Neuronal stem cell (in vitro differentiated cells): ENCODE results near the gene OR52D1.

Source experiments
- DNase-seq: peaks from one replicate; pipeline ENCODE4 v3.0.0-alpha.2; 2013; ENCODE audit warnings: low spot score
- H2AFZ ChIP-seq: one replicate; pipeline ENCODE4 v1.6.1; 2013; ENCODE audit warnings: mild to moderate bottlenecking, low read length, inconsistent platforms
- H2AK5ac ChIP-seq: 2 replicates; pipeline ENCODE4 v1.6.1; 2013; ENCODE audit warnings: low read depth, mild to moderate bottlenecking, inconsistent platforms, low read length, moderate library complexity, mixed read lengths
- H2BK120ac ChIP-seq: 2 replicates; pipeline ENCODE4 v1.6.1; 2013; ENCODE audit warnings: low read depth, mild to moderate bottlenecking, inconsistent platforms, low read length, moderate library complexity, mixed read lengths
- H2BK12ac ChIP-seq: one replicate; pipeline ENCODE4 v1.6.1; 2013; ENCODE audit warnings: low read length, inconsistent platforms
- H2BK15ac ChIP-seq: 2 replicates; pipeline ENCODE4 v1.6.1; 2013; ENCODE audit warnings: mild to moderate bottlenecking, low read length, inconsistent platforms, mixed read lengths
- H2BK5ac ChIP-seq: one replicate; pipeline ENCODE4 v1.6.1; 2013; ENCODE audit warnings: inconsistent platforms, mild to moderate bottlenecking, low read length, moderate library complexity
- H3K14ac ChIP-seq: one replicate; pipeline ENCODE4 v1.6.1; 2013; ENCODE audit warnings: low read length, inconsistent platforms
- H3K18ac ChIP-seq: 2 replicates; pipeline ENCODE4 v1.6.1; 2013; ENCODE audit warnings: low read length, inconsistent platforms
- H3K23ac ChIP-seq: 2 replicates; pipeline ENCODE4 v1.6.1; 2013; ENCODE audit warnings: low read depth, mild to moderate bottlenecking, mixed read lengths, low read length, inconsistent platforms; ENCODE audit not compliant: poor library complexity
- H3K27ac ChIP-seq: replicated peaks from 3 replicates; pipeline ENCODE4 v1.5.1; 2013; ENCODE audit warnings: low read length, inconsistent platforms
- H3K27me3 ChIP-seq, 3 experiments: 2 replicates each; pipeline ENCODE4 v1.6.1; 2013; ENCODE audit warnings: low read length in 3 of 3, mild to moderate bottlenecking in 2 of 3, inconsistent platforms in 1 of 3, low read depth in 1 of 3, mixed read lengths in 1 of 3, moderate library complexity in 1 of 3; ENCODE audit not compliant: control insufficient read depth in 3 of 3, insufficient read depth in 3 of 3
- H3K36me3 ChIP-seq, 2 donors: replicated peaks in 1 of 2; 2 replicates each; pipeline ENCODE4 v1.6.1; 2013; ENCODE audit warnings: low read length in 2 of 2; ENCODE audit not compliant: control insufficient read depth in 2 of 2, insufficient read depth in 2 of 2
- H3K4ac ChIP-seq: 2 replicates; pipeline ENCODE4 v1.6.1; 2013; ENCODE audit warnings: inconsistent platforms, mild to moderate bottlenecking, low read length, moderate library complexity
- H3K4me1 ChIP-seq, 2 donors: 1 replicate in 1 of 2; 2 replicates in 1 of 2; pipeline ENCODE4 v1.6.1; 2013; ENCODE audit warnings: low read length in 2 of 2, low read depth in 1 of 2; ENCODE audit not compliant: control insufficient read depth in 2 of 2, insufficient read depth in 1 of 2
- H3K4me2 ChIP-seq: one replicate; pipeline ENCODE4 v1.6.1; 2013; ENCODE audit warnings: mild to moderate bottlenecking, low read length, inconsistent platforms; ENCODE audit not compliant: insufficient read depth, poor library complexity, severe bottlenecking
- H3K4me3 ChIP-seq, 2 donors: 2 replicates each; pipeline ENCODE4 v1.5.1; 2013; ENCODE audit warnings: low read length in 2 of 2, mild to moderate bottlenecking in 2 of 2, inconsistent platforms in 1 of 2, moderate library complexity in 1 of 2
- H3K79me1 ChIP-seq: one replicate; pipeline ENCODE4 v1.6.1; 2013; ENCODE audit warnings: low read depth, mild to moderate bottlenecking, inconsistent platforms, low read length, moderate library complexity
- H3K9ac ChIP-seq: one replicate; pipeline ENCODE4 v1.6.1; 2013; ENCODE audit warnings: mild to moderate bottlenecking, low read depth, low read length, inconsistent platforms; ENCODE audit not compliant: poor library complexity
- H3K9me3 ChIP-seq, 2 donors: replicated peaks in 1 of 2; 2 replicates each; pipeline versions ENCODE3 to v1.6.1; 2013; ENCODE audit warnings: low read length in 2 of 2, mild to moderate bottlenecking in 2 of 2, inconsistent platforms in 1 of 2, low read depth in 1 of 2, mixed read lengths in 1 of 2, moderate library complexity in 1 of 2; ENCODE audit not compliant: control insufficient read depth in 2 of 2, insufficient read depth in 1 of 2
- H4K8ac ChIP-seq: one replicate; pipeline ENCODE4 v1.6.1; 2013; ENCODE audit warnings: low read depth, mild to moderate bottlenecking, inconsistent platforms, low read length, moderate library complexity
- H4K91ac ChIP-seq: one replicate; pipeline ENCODE4 v1.6.1; 2013; ENCODE audit warnings: low read length, low read depth, mild to moderate bottlenecking, inconsistent platforms; ENCODE audit not compliant: poor library complexity
- WGBS, 2 donors: extraction: QIAGEN DNeasy Blood & Tissue Kit; methylation state at CpG; one replicate each; pipeline ENCODE4 v1.1.7; 2013; ENCODE audit warnings: missing lambda C conversion rate in 2 of 2, mixed read lengths in 1 of 2; ENCODE audit not compliant: insufficient read length in 2 of 2, insufficient replicate concordance in 1 of 2; ENCODE audit errors: extremely low coverage in 2 of 2; 5-methylcytosine and 5-hydroxymethylcytosine counted together

The OR52D1 gene

DNA sequence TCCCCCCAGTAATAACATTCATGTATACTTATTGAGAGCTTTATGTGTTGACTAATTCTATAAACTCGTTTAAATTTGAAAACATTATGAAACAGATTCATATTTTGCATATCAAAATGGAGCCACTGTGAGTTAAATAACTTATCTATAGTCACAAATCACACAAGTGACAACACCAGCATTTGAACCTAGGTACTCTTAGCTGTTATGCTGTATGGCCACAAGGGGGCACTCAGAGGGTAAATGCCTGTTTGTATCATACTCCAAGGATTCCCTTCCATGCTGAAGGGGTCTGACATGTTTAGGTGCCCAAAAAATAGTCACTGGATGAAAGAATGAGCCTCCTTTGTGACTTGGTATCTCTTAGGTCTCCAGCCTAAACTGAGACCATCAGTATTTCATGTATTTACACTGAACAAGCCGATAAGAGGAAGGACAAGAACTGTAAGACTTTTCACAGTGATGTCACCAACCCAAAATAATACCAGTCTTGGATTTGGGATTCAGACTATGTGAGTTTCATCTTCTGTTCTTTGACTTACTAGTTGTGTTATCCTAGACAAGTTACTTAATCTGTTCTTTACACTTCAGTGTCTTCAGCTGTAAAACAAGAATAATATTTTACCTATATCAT is 12.2 kb upstream of the OR52D1 start:
- Histone ChIP-seq H3K23ac (no peak overlapping the region), H2BK15ac (no peak overlapping the region), H3K18ac (no peak overlapping the region), H3K14ac (no peak overlapping the region), H3K4me1 (no peaks in the 10 kb centered on the region), H3K79me1 (no peaks in the 10 kb centered on the region), H3K36me3 (no peaks in the 10 kb centered on the region), H2AK5ac (no peak overlapping the region), H2BK5ac (no peak overlapping the region), H3K4me2 (no peak overlapping the region), H3K4ac (no peak overlapping the region), H4K8ac (no peak overlapping the region), H3K4me3 (no peak overlapping the region), H2AFZ (no peak overlapping the region), H3K9ac (no peak overlapping the region), H2BK120ac (no peak overlapping the region), H3K27me3 (no peaks in the 10 kb centered on the region), H3K27ac (no peak overlapping the region), H3K9me3 (no peaks in the 10 kb centered on the region), H4K91ac (no peak overlapping the region), H2BK12ac (no peak overlapping the region)
- peak; percentile 38 for DNase-seq
- WGBS, 2 donors = no CpG with 5 or more reads among the region's 2 CpGs

DNA sequence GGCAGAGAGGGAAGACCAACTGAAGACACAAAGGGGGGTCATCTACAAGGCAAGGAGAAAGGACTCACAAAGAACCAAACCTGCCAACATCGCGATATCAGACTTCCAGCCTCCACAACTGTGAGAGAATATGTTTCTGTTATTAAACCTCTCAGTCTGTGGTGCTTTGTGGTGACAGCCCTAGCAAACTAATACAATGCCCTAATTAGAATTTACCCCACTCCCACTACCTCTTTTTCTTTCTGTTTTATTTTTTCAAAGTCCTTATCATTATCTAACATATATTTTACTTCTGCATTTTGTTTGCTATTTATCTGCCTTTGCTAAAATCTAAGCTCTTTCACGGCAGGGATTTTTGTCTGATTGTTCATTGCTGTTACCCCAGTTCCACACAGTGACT is 2.5 kb upstream of the OR52D1 start:
- no peaks in the 10 kb centered on the region for H3K79me1 ChIP-seq
- WGBS, 2 donors = no CpG with 5 or more reads among the region's 3 CpGs

GRCh38 chr11:5486421-5486820 is 2.1 kb upstream of the OR52D1 start:
- H3K27me3 ChIP-seq = no peaks in the 10 kb centered on the region
- no peak overlapping the region for H2AFZ ChIP-seq
- H2BK120ac ChIP-seq = no peak overlapping the region
- no peak overlapping the region for H4K91ac ChIP-seq
- WGBS, 2 donors = no CpG with 5 or more reads among the region's 3 CpGs
- H2BK15ac ChIP-seq = no peak overlapping the region
- H2AK5ac ChIP-seq = no peak overlapping the region
- no peak overlapping the region for H2BK5ac ChIP-seq
- no peak overlapping the region for H3K4me3 ChIP-seq
- H3K79me1 ChIP-seq = no peaks in the 10 kb centered on the region
- no peak overlapping the region for H3K18ac ChIP-seq
- H3K4me2 ChIP-seq = no peak overlapping the region
- no peak for DNase-seq
- H3K36me3 ChIP-seq = no peaks in the 10 kb centered on the region
- H3K4me1 ChIP-seq = peaks cover 0 to 3% of the 10 kb centered on the region in 2 donors
- no peak overlapping the region for H3K4ac ChIP-seq
- H2BK12ac ChIP-seq = no peak overlapping the region
- no peak overlapping the region for H3K23ac ChIP-seq
- no peak overlapping the region for H3K9ac ChIP-seq
- H3K9me3 ChIP-seq = peaks cover 0 to 3% of the 10 kb centered on the region in 2 donors
- H4K8ac ChIP-seq = no peak overlapping the region
- H3K27ac ChIP-seq = no peak overlapping the region
- H3K14ac ChIP-seq = no peak overlapping the region

More for the DNA sequence above, 2.5 kb upstream of the OR52D1 start:
- no peak overlapping the region for H3K4ac ChIP-seq
- no peak overlapping the region for H4K8ac ChIP-seq
- H2BK120ac ChIP-seq = no peak overlapping the region
- H4K91ac ChIP-seq = no peak overlapping the region
- H3K4me2 ChIP-seq = no peak overlapping the region
- no peaks in the 10 kb centered on the region for H3K27me3 ChIP-seq
- no peak overlapping the region for H3K14ac ChIP-seq
- no peak overlapping the region for H3K23ac ChIP-seq
- no peak overlapping the region for H3K18ac ChIP-seq
- H2AFZ ChIP-seq = no peak overlapping the region
- H2BK12ac ChIP-seq = no peak overlapping the region
- H3K36me3 ChIP-seq = no peaks in the 10 kb centered on the region
- no peak overlapping the region for H3K4me3 ChIP-seq
- H2BK5ac ChIP-seq = no peak overlapping the region
- no peak for DNase-seq
- no peak overlapping the region for H3K9ac ChIP-seq
- H3K9me3 ChIP-seq = peaks cover 0 to 3% of the 10 kb centered on the region in 2 donors
- H2BK15ac ChIP-seq = no peak overlapping the region
- H2AK5ac ChIP-seq = no peak overlapping the region
- H3K27ac ChIP-seq = no peak overlapping the region
- H3K4me1 ChIP-seq = peaks cover 0 to 3% of the 10 kb centered on the region in 2 donors

DNA sequence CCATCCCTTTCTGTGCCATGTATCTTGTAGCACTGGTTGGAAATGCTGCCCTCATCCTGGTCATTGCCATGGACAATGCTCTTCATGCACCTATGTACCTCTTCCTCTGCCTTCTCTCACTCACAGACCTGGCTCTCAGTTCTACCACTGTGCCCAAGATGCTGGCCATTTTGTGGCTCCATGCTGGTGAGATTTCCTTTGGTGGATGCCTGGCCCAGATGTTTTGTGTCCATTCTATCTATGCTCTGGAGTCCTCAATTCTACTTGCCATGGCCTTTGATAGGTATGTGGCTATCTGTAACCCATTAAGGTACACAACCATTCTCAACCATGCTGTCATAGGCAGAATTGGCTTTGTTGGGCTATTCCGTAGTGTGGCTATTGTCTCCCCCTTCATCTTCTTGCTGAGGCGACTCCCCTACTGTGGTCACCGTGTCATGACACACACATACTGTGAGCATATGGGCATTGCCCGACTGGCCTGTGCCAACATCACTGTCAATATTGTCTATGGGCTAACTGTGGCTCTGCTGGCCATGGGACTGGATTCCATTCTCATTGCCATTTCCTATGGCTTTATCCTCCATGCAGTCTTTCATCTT is 414 bp downstream of the OR52D1 start:
- Histone ChIP-seq H2BK12ac (no peak overlapping the region), H3K36me3 (no peaks in the 10 kb centered on the region), H3K79me1 (no peaks in the 10 kb centered on the region), H3K23ac (no peak overlapping the region), H2BK5ac (no peak overlapping the region), H3K27ac (no peak overlapping the region), H3K4me2 (no peak overlapping the region), H2BK15ac (no peak overlapping the region), H3K18ac (no peak overlapping the region), H3K27me3 (no peaks in the 10 kb centered on the region), H4K91ac (no peak overlapping the region), H3K4me1 (peaks cover 0 to 3% of the 10 kb centered on the region in 2 donors), H2BK120ac (no peak overlapping the region), H4K8ac (no peak overlapping the region), H2AFZ (no peak overlapping the region), H3K9me3 (peaks cover 0 to under 1% of the 10 kb centered on the region in 2 donors), H2AK5ac (no peak overlapping the region), H3K14ac (peak overlapping the region; percentile 15), H3K4me3 (peak overlapping the region in 1 of 2 donors; percentile 16), H3K4ac (no peak overlapping the region), H3K9ac (no peak overlapping the region)
- no CpG with 5 or more reads among the region's 4 CpGs for WGBS, 2 donors
- DNase-seq = no peak
